ENCODE measurements around the gene CD82.

GRCh38 chr11:44533921-44534711 lies 31.3 kb upstream of the CD82 start:
- TF ChIP-seq CTCF (IDR thresholded peaks at IDR 0.05) (no peak), POLR2A (IDR thresholded peaks at IDR 0.05) (no peak), EP300 (IDR thresholded peaks at IDR 0.05) (no peak)
